ENCODE data around the gene NUBPL. TPM values are rescaled to one million over a fixed set of nuclear protein-coding genes. Genes with fewer than 3 reads are reported as not detected.
A peak's percentile ranks its signal among the peaks of the same experiment; 100 is the strongest.

The NUBPL gene
- total and polyA plus RNA-seq, 2 donors from 2014 or later: 11.2 to 16.2 TPM

- Histone ChIP-seq H3K27ac (ENCODE audit: low read depth in 2 of 2, low read length in 2 of 2) (no peak overlapping the region), H3K4me3 (ENCODE audit: low read length in 3 of 3) (no peak overlapping the region), H3K27me3 (ENCODE audit: control insufficient read depth, insufficient read depth, low read length) (no peaks in the 10 kb centered on the region), H3K36me3 (ENCODE audit: control insufficient read depth in 2 of 3, insufficient read depth in 3 of 3, low read length in 3 of 3) (no peaks in the 10 kb centered on the region), H3K9me3 (ENCODE audit: control insufficient read depth in 2 of 3, insufficient read depth in 1 of 3, low read length in 3 of 3) (no peaks in the 10 kb centered on the region), H3K9ac (ENCODE audit: low read length in 3 of 3) (no peak overlapping the region), H3K4me1 (ENCODE audit: control insufficient read depth in 2 of 3, insufficient read depth in 2 of 3, low read depth in 1 of 3, low read length in 3 of 3) (no peaks in the 10 kb centered on the region)
- DNase-seq (peak in 2 of 5 donors; percentile 9 to 15), FAIRE-seq (no peak)
- TF ChIP-seq CTCF (IDR thresholded peaks at IDR 0.05; ENCODE audit: borderline replicate concordance, extremely low read depth, insufficient read depth): no peak
- intact Hi-C loops (cut with DNase I): no loop called here
Observed at GRCh38 chr14:31717294-31718085, 156.3 kb downstream of the NUBPL start.

GRCh38 chr14:31718585-31718984, 157.4 kb downstream of the NUBPL start:
- no peak overlapping the region for H3K9ac ChIP-seq (ENCODE audit: low read length in 3 of 3)

GRCh38 chr14:31718985-31719384, 157.8 kb downstream of the NUBPL start:
- Histone ChIP-seq H3K9me3 (ENCODE audit: control insufficient read depth in 2 of 3, insufficient read depth in 1 of 3, low read length in 3 of 3) (no peaks in the 10 kb centered on the region), H3K4me1 (ENCODE audit: control insufficient read depth in 2 of 3, insufficient read depth in 2 of 3, low read depth in 1 of 3, low read length in 3 of 3) (no peaks in the 10 kb centered on the region), H3K27ac (ENCODE audit: low read depth in 2 of 2, low read length in 2 of 2) (no peak overlapping the region), H3K27me3 (ENCODE audit: control insufficient read depth, insufficient read depth, low read length) (no peaks in the 10 kb centered on the region), H3K36me3 (ENCODE audit: control insufficient read depth in 2 of 3, insufficient read depth in 3 of 3, low read length in 3 of 3) (no peaks in the 10 kb centered on the region), H3K9ac (ENCODE audit: low read length in 3 of 3) (no peak overlapping the region), H3K4me3 (ENCODE audit: low read length in 3 of 3) (no peak overlapping the region)
- no peak for TF ChIP-seq CTCF (IDR thresholded peaks at IDR 0.05; ENCODE audit: borderline replicate concordance, extremely low read depth, insufficient read depth)
- intact Hi-C loops (cut with DNase I): no loop called here
- FAIRE-seq (no peak), DNase-seq (no peak)

More at GRCh38 chr14:31718585-31718984, 157.4 kb downstream of the NUBPL start:
- no peaks in the 10 kb centered on the region for H3K4me1 ChIP-seq (ENCODE audit: control insufficient read depth in 2 of 3, insufficient read depth in 2 of 3, low read depth in 1 of 3, low read length in 3 of 3)
- no peaks in the 10 kb centered on the region for H3K27me3 ChIP-seq (ENCODE audit: control insufficient read depth, insufficient read depth, low read length)
- no peaks in the 10 kb centered on the region for H3K9me3 ChIP-seq (ENCODE audit: control insufficient read depth in 2 of 3, insufficient read depth in 1 of 3, low read length in 3 of 3)
- no peak overlapping the region for H3K27ac ChIP-seq (ENCODE audit: low read depth in 2 of 2, low read length in 2 of 2)
- intact Hi-C loops (cut with DNase I): no loop called here
- TF ChIP-seq CTCF (IDR thresholded peaks at IDR 0.05; ENCODE audit: borderline replicate concordance, extremely low read depth, insufficient read depth): no peak
- no peak overlapping the region for H3K4me3 ChIP-seq (ENCODE audit: low read length in 3 of 3)
- DNase-seq: no peak
- no peak for FAIRE-seq
- H3K36me3 ChIP-seq (ENCODE audit: control insufficient read depth in 2 of 3, insufficient read depth in 3 of 3, low read length in 3 of 3): no peaks in the 10 kb centered on the region

Data from kidney (tissue), 14 donors.